Measurements from ENCODE around the gene ITPA. TPM values are rescaled to one million over a fixed set of nuclear protein-coding genes. Genes with fewer than 3 reads are reported as not detected.

Gene ITPA
- total RNA-seq, 4 donors from 2014 or later, result 32.0 to 42.9 (median 35.7) TPM

DNA sequence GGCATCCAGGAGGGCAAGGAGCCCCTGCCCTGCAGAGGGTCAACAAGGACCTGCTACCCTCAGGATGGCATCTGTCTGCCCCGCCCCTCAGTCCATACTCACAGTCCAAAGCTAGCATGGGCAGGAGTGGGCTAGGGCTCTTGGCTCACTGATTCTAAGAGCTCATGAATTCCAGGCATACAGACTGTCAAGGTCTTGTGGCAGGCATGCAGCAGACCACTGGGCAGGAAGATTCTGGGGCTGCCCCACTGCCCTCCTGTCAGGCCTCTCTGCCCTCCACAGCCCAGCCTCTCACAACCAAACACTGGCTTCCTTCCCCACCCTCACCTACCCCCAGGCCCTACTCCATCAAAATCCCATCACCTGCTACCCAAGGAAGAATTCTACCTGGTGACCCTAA lies 35.3 kb downstream of the ITPA start:
- ATAC-seq (ENCODE audit: low FRiP score), result no peak
- TF ChIP-seq CTCF (IDR thresholded peaks at IDR 0.05), result no peak
- no peak for DNase-seq (ENCODE audit: low spot score)

GRCh38 chr20:3245156-3245555 lies 35.9 kb downstream of the ITPA start:
- no peak for TF ChIP-seq CTCF (IDR thresholded peaks at IDR 0.05)
- ATAC-seq (ENCODE audit: low FRiP score) (no peak), DNase-seq (ENCODE audit: low spot score) (no peak)

DNA sequence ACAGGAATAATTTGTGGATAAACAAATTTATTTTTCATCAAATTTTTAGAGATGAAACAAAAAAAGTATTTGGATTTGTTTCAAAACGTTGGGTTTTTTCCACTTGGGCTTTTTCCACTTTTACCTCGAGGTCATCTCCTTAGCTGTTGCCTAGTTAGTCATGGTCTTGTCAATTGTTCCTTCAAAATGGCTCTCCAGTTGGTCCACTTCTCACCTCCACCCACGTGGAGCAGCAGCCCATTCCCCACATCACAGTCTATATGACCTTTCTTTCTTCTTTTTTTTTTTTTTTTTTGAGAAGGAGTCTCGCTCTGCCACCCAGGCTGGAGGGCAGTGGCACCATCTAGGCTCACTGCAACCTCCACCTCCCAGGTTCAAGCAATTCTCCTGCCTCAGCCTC lies 36.4 kb downstream of the ITPA start:
- ATAC-seq (ENCODE audit: low FRiP score) (no peak), DNase-seq (ENCODE audit: low spot score) (no peak)
- TF ChIP-seq CTCF (IDR thresholded peaks at IDR 0.05), result no peak

GRCh38 chr20:3246682-3247081 lies 37.4 kb downstream of the ITPA start:
- DNase-seq (ENCODE audit: low spot score) (no peak), ATAC-seq (ENCODE audit: low FRiP score) (no peak)
- TF ChIP-seq CTCF (IDR thresholded peaks at IDR 0.05), result no peak

GRCh38 chr20:3247638-3248037 lies 38.3 kb downstream of the ITPA start:
- ATAC-seq (ENCODE audit: low FRiP score), result no peak
- DNase-seq (ENCODE audit: low spot score), result no peak
- TF ChIP-seq CTCF (IDR thresholded peaks at IDR 0.05), result no peak

GRCh38 chr20:3248167-3248992 lies 39.1 kb downstream of the ITPA start:
- no peak for DNase-seq (ENCODE audit: low spot score)
- TF ChIP-seq CTCF (IDR thresholded peaks at IDR 0.05), result no peak
- ATAC-seq (ENCODE audit: low FRiP score), result no peak

GRCh38 chr20:3248993-3249347 lies 39.7 kb downstream of the ITPA start:
- no peak for TF ChIP-seq CTCF (IDR thresholded peaks at IDR 0.05)
- DNase-seq (ENCODE audit: low spot score), result no peak
- ATAC-seq (ENCODE audit: low FRiP score), result no peak
